ENCODE data around the gene THTPA. TPM values are rescaled to one million over a fixed set of nuclear protein-coding genes. Genes with fewer than 3 reads are reported as not detected.

Gene THTPA
- total RNA-seq, 1 experiment from 2014 or later = 20.0 TPM

DNA sequence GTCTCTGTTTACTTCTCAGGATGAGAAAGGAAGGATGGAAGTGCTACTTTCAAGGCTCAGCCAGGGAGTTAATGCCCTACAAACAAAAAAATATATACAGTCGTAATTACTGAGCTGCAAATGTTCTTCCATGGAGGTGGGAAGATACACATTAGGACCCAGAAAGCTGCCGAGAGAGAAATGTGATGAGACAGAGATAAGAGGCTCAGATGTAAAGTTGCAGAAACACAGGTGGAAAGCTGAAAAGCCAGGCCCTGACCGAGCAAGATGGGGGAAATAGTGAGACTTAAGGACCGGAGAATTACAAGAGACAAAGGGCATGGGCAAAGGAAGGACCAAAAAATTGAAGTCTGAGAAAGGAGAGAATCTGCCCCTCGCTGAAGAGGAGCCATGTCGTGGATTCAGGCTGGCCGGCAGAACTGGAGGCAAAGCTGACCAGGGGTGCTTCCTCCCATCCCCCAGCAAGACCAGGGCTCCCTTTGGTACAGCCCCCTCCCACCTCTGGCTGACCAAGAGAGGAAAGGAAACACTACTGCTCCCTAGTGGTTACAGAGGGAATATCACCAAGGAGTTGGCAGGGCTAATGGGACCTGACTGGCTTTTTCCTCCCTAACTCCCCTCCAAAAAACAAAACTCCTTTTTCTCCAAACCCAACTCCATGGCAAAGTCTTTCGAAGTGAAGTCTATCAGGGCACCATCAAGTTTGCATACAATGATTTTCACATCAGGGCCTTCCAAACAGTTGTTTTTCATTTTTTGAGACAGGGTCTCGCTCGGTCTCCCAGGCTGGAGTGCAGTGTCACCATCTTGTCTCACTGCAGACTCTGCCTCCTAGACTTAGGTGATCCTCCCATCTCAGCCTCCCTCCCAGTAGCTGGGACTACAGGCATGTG lies 16.6 kb upstream of the THTPA start (continued):
- 0 out of 2 replicates have a peak, but pooled peaks have one; percentile 27 for TF ChIP-seq ZNF512 (CRISPR knock-in tag; IDR thresholded peaks at IDR 0.05; ENCODE audit: borderline replicate concordance)
- no peak for TF ChIP-seq IRF1 (CRISPR knock-in tag; IDR thresholded peaks at IDR 0.05)
- TF ChIP-seq, protein P1, sequence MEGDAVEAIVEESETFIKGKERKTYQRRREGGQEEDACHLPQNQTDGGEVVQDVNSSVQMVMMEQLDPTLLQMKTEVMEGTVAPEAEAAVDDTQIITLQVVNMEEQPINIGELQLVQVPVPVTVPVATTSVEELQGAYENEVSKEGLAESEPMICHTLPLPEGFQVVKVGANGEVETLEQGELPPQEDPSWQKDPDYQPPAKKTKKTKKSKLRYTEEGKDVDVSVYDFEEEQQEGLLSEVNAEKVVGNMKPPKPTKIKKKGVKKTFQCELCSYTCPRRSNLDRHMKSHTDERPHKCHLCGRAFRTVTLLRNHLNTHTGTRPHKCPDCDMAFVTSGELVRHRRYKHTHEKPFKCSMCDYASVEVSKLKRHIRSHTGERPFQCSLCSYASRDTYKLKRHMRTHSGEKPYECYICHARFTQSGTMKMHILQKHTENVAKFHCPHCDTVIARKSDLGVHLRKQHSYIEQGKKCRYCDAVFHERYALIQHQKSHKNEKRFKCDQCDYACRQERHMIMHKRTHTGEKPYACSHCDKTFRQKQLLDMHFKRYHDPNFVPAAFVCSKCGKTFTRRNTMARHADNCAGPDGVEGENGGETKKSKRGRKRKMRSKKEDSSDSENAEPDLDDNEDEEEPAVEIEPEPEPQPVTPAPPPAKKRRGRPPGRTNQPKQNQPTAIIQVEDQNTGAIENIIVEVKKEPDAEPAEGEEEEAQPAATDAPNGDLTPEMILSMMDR (IDR thresholded peaks at IDR 0.05) = peak; percentile 83
- no peak for TF ChIP-seq NFYB (CRISPR knock-in tag; conservative IDR thresholded peaks at IDR 0.05; ENCODE audit: low read depth)
- TF ChIP-seq, protein P2, sequence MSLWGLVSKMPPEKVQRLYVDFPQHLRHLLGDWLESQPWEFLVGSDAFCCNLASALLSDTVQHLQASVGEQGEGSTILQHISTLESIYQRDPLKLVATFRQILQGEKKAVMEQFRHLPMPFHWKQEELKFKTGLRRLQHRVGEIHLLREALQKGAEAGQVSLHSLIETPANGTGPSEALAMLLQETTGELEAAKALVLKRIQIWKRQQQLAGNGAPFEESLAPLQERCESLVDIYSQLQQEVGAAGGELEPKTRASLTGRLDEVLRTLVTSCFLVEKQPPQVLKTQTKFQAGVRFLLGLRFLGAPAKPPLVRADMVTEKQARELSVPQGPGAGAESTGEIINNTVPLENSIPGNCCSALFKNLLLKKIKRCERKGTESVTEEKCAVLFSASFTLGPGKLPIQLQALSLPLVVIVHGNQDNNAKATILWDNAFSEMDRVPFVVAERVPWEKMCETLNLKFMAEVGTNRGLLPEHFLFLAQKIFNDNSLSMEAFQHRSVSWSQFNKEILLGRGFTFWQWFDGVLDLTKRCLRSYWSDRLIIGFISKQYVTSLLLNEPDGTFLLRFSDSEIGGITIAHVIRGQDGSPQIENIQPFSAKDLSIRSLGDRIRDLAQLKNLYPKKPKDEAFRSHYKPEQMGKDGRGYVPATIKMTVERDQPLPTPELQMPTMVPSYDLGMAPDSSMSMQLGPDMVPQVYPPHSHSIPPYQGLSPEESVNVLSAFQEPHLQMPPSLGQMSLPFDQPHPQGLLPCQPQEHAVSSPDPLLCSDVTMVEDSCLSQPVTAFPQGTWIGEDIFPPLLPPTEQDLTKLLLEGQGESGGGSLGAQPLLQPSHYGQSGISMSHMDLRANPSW (CRISPR knock-in tag; conservative IDR thresholded peaks at IDR 0.05; ENCODE audit: low read depth) = no peak
- TF ChIP-seq ZBTB43 (CRISPR knock-in tag; IDR thresholded peaks at IDR 0.05) = peak; percentile 72; the same call in 1 of the 2 replicates
- TF ChIP-seq NR3C1 (CRISPR knock-in tag; conservative IDR thresholded peaks at IDR 0.05; ENCODE audit: low read depth) = no peak
- no peak for TF ChIP-seq EMX1 (CRISPR knock-in tag; IDR thresholded peaks at IDR 0.05)
- TF ChIP-seq, protein P3, sequence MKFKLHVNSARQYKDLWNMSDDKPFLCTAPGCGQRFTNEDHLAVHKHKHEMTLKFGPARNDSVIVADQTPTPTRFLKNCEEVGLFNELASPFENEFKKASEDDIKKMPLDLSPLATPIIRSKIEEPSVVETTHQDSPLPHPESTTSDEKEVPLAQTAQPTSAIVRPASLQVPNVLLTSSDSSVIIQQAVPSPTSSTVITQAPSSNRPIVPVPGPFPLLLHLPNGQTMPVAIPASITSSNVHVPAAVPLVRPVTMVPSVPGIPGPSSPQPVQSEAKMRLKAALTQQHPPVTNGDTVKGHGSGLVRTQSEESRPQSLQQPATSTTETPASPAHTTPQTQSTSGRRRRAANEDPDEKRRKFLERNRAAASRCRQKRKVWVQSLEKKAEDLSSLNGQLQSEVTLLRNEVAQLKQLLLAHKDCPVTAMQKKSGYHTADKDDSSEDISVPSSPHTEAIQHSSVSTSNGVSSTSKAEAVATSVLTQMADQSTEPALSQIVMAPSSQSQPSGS (CRISPR knock-in tag; IDR thresholded peaks at IDR 0.05; ENCODE audit: borderline replicate concordance, low read depth) = no peak
- 0 out of 2 replicates have a peak, but pooled peaks have one; percentile 12 for TF ChIP-seq GABPB1 (CRISPR knock-in tag; IDR thresholded peaks at IDR 0.05)
- TF ChIP-seq, protein P4, sequence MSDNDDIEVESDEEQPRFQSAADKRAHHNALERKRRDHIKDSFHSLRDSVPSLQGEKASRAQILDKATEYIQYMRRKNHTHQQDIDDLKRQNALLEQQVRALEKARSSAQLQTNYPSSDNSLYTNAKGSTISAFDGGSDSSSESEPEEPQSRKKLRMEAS (CRISPR knock-in tag; IDR thresholded peaks at IDR 0.05) = peak; percentile 30; the same call in 1 of the 2 replicates
- TF ChIP-seq SOX15 (CRISPR knock-in tag; IDR thresholded peaks at IDR 0.05) = no peak
- no peak for TF ChIP-seq IRF2 (CRISPR knock-in tag; IDR thresholded peaks at IDR 0.05; ENCODE audit: borderline replicate concordance, low read depth)
- TF ChIP-seq SMAD4 (CRISPR knock-in tag; IDR thresholded peaks at IDR 0.05) = no peak
- TF ChIP-seq ETV6 (CRISPR knock-in tag; IDR thresholded peaks at IDR 0.05) = no peak; the same call in 1 of the 2 replicates
- TF ChIP-seq NFE2L1 (CRISPR knock-in tag; IDR thresholded peaks at IDR 0.05) = peak; percentile 72; the same call in 1 of the 2 replicates
- TF ChIP-seq ZNF416 (CRISPR knock-in tag; IDR thresholded peaks at IDR 0.05) = no peak
- peak; percentile 6; the same call in 1 of the 2 replicates for TF ChIP-seq ZNF263 (CRISPR knock-in tag; IDR thresholded peaks at IDR 0.05; ENCODE audit: low read depth)
- TF ChIP-seq MXD4 (CRISPR knock-in tag; IDR thresholded peaks at IDR 0.05; ENCODE audit: borderline replicate concordance) = no peak
- TF ChIP-seq, protein P5, sequence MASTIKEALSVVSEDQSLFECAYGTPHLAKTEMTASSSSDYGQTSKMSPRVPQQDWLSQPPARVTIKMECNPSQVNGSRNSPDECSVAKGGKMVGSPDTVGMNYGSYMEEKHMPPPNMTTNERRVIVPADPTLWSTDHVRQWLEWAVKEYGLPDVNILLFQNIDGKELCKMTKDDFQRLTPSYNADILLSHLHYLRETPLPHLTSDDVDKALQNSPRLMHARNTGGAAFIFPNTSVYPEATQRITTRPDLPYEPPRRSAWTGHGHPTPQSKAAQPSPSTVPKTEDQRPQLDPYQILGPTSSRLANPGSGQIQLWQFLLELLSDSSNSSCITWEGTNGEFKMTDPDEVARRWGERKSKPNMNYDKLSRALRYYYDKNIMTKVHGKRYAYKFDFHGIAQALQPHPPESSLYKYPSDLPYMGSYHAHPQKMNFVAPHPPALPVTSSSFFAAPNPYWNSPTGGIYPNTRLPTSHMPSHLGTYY (CRISPR knock-in tag; IDR thresholded peaks at IDR 0.05) = no peak
- TF ChIP-seq ZBTB21 (CRISPR knock-in tag; IDR thresholded peaks at IDR 0.05; ENCODE audit: borderline replicate concordance) = no peak
- TF ChIP-seq ELF4 (CRISPR knock-in tag; IDR thresholded peaks at IDR 0.05; ENCODE audit: low read depth) = no peak
- TF ChIP-seq, protein P6, sequence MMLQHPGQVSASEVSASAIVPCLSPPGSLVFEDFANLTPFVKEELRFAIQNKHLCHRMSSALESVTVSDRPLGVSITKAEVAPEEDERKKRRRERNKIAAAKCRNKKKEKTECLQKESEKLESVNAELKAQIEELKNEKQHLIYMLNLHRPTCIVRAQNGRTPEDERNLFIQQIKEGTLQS (CRISPR knock-in tag; conservative IDR thresholded peaks at IDR 0.05) = no peak
- TF ChIP-seq ESRRA (CRISPR knock-in tag; IDR thresholded peaks at IDR 0.05; ENCODE audit: borderline replicate concordance) = no peak
